Endodermal cell (in vitro differentiated cells): ENCODE results near the gene SCN9A. TPM values are rescaled to one million over a fixed set of nuclear protein-coding genes. Genes with fewer than 3 reads are reported as not detected.

Experiments used
- DNase-seq: peaks from one replicate; pipeline ENCODE4 v3.0.0-alpha.2; 2017
- H3K27ac ChIP-seq: 2 replicates; pipeline ENCODE4 v1.5.1; 2013; ENCODE audit warnings: mild to moderate bottlenecking, low read depth, low read length, moderate library complexity
- H3K27me3 ChIP-seq: 2 replicates; pipeline ENCODE4 v1.6.1; 2013; ENCODE audit warnings: mild to moderate bottlenecking, low read length, moderate library complexity; ENCODE audit not compliant: insufficient read depth, control insufficient read depth, poor library complexity, severe bottlenecking
- H3K36me3 ChIP-seq: 2 replicates; pipeline ENCODE4 v1.7.0; 2013; ENCODE audit warnings: mild to moderate bottlenecking, low read length, moderate library complexity; ENCODE audit not compliant: control insufficient read depth, insufficient read depth
- H3K4me1 ChIP-seq: one replicate; pipeline ENCODE4 v1.7.0; 2013; ENCODE audit warnings: low read length; ENCODE audit not compliant: control insufficient read depth, insufficient read depth
- H3K4me3 ChIP-seq: 2 replicates; pipeline ENCODE4 v1.5.1; 2013; ENCODE audit warnings: mild to moderate bottlenecking, low read length, moderate library complexity
- H3K9ac ChIP-seq: 2 replicates; pipeline ENCODE4 v1.6.1; 2013; ENCODE audit warnings: mild to moderate bottlenecking, low read length, moderate library complexity; ENCODE audit not compliant: poor library complexity, severe bottlenecking; ENCODE audit errors: extremely low read depth
- H3K9me3 ChIP-seq: 2 replicates; pipeline ENCODE4 v1.6.1; 2013; ENCODE audit warnings: mild to moderate bottlenecking, low read length, moderate library complexity; ENCODE audit not compliant: control insufficient read depth
- H3K27ac Mint-ChIP-seq: 2 replicates; pipeline ENCODE4 v1.8.0; 2020; ENCODE audit warnings: mixed read lengths
- H3K27me3 Mint-ChIP-seq: 2 replicates; pipeline ENCODE4 v1.8.0; 2021; ENCODE audit warnings: mild to moderate bottlenecking, mixed read lengths; ENCODE audit not compliant: insufficient read depth
- H3K36me3 Mint-ChIP-seq: 2 replicates; pipeline ENCODE4 v1.8.0; 2020; ENCODE audit warnings: low read depth, mixed read lengths
- H3K4me1 Mint-ChIP-seq: 2 replicates; pipeline ENCODE4 v1.8.0; 2020; ENCODE audit warnings: mixed read lengths
- H3K4me3 Mint-ChIP-seq: 2 replicates; pipeline ENCODE4 v1.8.0; 2020; ENCODE audit warnings: mild to moderate bottlenecking, moderate library complexity, mixed read lengths
- H3K9me3 Mint-ChIP-seq: 2 replicates; pipeline ENCODE4 v1.8.0; 2020; ENCODE audit warnings: mild to moderate bottlenecking, mixed read lengths
- CTCF ChIP-seq: fragments of 200-600 bp; sonication (generic); conservative IDR thresholded peaks from 2 replicates; pipeline ENCODE4 v1.5.0; 2021; ENCODE audit warnings: antibody characterized with exemption, mild to moderate bottlenecking
- WGBS, 2 experiments: methylation state at CpG; one replicate each; pipeline versions ENCODE4 v1.1.5 to v1.1.7; 2013; ENCODE audit warnings: missing lambda C conversion rate in 2 of 2, mixed read lengths in 1 of 2; ENCODE audit not compliant: insufficient coverage in 1 of 2, insufficient read length in 1 of 2; 5-methylcytosine and 5-hydroxymethylcytosine counted together
- total RNA-seq, 2 donors: library from RNA; stranded (reverse); fragmentation: NEBNext Ultra II Directional in 1 of 2; extraction: Animal tissue kit (Norgen Biotek cat#: 25700) in 1 of 2; gene quantifications; 2 replicates in 1 of 2; 3 replicates in 1 of 2; pipeline ENCODE4 v1.2.1, GENCODE V29; 2021

SCN9A gene
- total RNA-seq, 2 donors from 2014 or later = 0.13 to 0.35 TPM

DNA sequence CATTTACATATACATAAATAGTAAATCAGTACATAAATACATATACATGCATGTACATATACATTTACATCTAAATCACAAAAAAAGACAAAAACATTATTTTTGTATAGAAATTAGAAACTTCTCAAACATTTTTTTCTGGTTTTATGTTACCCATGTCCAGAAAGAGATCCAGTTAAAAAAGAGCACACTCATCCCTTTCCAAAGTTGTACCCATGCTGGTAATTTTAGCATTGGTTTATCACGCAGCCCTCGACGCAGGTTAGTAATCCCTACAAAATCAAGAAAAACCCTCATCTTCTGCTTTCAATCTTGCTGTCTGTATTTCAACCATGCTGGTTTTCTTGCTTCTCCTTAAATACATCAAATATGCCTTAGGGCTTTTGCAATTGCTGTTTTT is 10.5 kb downstream of the SCN9A start:
- DNase-seq = no peak
- H3K4me1 Mint-ChIP-seq = no peaks in the 10 kb centered on the region
- no peaks in the 10 kb centered on the region for H3K36me3 ChIP-seq
- no peaks in the 10 kb centered on the region for H3K9me3 ChIP-seq
- no peak overlapping the region for H3K27ac ChIP-seq
- no peak overlapping the region for H3K27ac Mint-ChIP-seq
- no peak overlapping the region for H3K4me3 ChIP-seq
- H3K27me3 ChIP-seq = peaks cover 71% of the 10 kb centered on the region
- H3K9me3 Mint-ChIP-seq = no peaks in the 10 kb centered on the region
- no peaks in the 10 kb centered on the region for H3K36me3 Mint-ChIP-seq
- no peak overlapping the region for H3K9ac ChIP-seq
- H3K27me3 Mint-ChIP-seq = peaks cover 63% of the 10 kb centered on the region
- no peak for TF ChIP-seq CTCF
- H3K4me3 Mint-ChIP-seq = no peak overlapping the region
- H3K4me1 ChIP-seq = no peaks in the 10 kb centered on the region
- 93 to 95% methylated on average over 3 of the region's 3 CpGs for WGBS, 2 experiments

DNA sequence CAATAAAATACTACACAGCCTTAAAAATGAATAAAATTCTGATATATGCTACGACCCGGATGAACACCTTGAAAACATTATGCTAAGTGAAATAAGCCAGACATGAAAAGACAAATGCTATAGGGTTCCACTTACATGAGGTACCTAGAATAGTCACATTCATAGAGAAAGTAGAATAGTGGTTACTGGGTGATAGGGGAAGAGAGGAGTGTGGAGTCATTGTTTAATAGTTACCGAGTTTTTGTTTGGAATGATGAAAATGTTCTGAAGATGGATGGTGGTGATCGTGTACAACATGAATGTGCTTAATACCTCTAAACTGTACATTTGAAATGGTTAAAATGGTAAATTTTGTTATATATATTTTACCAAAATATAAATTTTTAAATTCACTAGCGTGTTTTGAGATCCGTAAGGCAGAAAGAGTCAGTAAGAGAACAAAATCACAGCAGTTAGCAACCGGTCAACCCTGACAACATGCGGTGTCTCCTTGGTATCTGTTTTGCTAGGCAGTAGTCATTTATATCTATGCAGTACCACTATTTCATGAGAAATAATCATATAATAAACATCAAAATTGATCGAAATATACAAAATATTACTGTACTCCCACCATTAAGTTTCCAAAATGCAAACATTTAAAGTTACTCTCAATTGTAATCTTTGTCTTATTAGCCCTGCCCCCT is 11.1 kb downstream of the SCN9A start:
- Mint-ChIP-seq H3K36me3 (no peaks in the 10 kb centered on the region), H3K27me3 (peaks cover 63% of the 10 kb centered on the region), H3K27ac (no peak overlapping the region), H3K4me3 (no peak overlapping the region), H3K4me1 (no peaks in the 10 kb centered on the region), H3K9me3 (no peaks in the 10 kb centered on the region)
- Histone ChIP-seq H3K4me3 (no peak overlapping the region), H3K4me1 (no peaks in the 10 kb centered on the region), H3K27ac (no peak overlapping the region), H3K9ac (no peak overlapping the region), H3K9me3 (no peaks in the 10 kb centered on the region), H3K36me3 (no peaks in the 10 kb centered on the region), H3K27me3 (peaks cover 71% of the 10 kb centered on the region)
- no peak for TF ChIP-seq CTCF
- DNase-seq = no peak
- 89 to 91% methylated on average over 8 to 9 of the region's 9 CpGs for WGBS, 2 experiments

DNA sequence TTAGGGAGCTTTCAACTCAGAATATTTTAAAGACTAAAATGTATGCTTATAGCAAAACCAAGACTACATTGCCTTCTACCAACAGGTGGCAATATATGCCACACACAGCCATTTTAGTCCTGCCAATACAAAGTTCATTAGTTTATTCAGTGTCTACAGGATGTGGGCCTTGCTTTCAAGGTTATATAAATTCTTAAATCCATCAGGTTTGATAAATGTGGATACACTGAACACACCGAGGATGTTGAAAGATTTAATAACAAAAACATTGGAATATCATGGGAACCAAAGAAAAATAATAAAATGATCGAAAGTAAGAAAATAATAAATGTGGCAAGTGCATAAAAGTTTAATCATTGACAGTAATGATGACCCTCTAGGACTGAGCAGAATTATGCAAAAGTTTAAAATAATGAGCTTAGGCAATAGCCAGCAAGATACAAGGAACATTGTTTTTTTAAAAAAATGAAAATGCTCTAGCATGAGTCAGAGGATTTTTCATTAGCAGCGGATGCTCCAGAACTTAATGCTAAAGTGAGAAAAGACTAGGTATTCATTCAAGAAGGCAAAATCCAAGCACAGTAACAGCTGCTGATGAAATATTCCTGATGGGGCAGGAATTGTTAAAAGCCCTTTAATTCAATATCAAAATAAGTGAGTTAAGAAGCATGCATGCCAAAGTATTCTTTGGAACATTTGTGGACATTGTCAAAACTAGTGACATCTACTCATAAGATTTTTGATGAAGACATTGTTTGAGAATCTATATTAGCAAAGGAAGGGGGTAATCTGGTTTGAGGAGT is 14.2 kb downstream of the SCN9A start:
- H3K27me3 Mint-ChIP-seq = peaks cover 42% of the 10 kb centered on the region
- peak; percentile 81 for TF ChIP-seq CTCF
- Histone ChIP-seq H3K9me3 (no peaks in the 10 kb centered on the region), H3K9ac (no peak overlapping the region), H3K36me3 (no peaks in the 10 kb centered on the region), H3K27me3 (peaks cover 47% of the 10 kb centered on the region), H3K4me3 (no peak overlapping the region), H3K27ac (no peak overlapping the region), H3K4me1 (no peaks in the 10 kb centered on the region)
- no peak overlapping the region for H3K4me3 Mint-ChIP-seq
- 77 to 82% methylated on average over 3 of the region's 3 CpGs for WGBS, 2 experiments
- no peak overlapping the region for H3K27ac Mint-ChIP-seq
- H3K36me3 Mint-ChIP-seq = no peaks in the 10 kb centered on the region
- H3K4me1 Mint-ChIP-seq = no peaks in the 10 kb centered on the region
- no peak for DNase-seq
- H3K9me3 Mint-ChIP-seq = no peaks in the 10 kb centered on the region
